Mucosa of stomach (tissue), 1 donor: ENCODE results near the gene TCF3.
A peak's percentile ranks its signal among the peaks of the same experiment; 100 is the strongest.
"Not testable (repeated sequence)": the region's sequence is repeated elsewhere in the genome, so short reads cannot be mapped to it uniquely, and the experiment has no call there.

ENCODE experiments used
- H3K27me3 ChIP-seq: one replicate; pipeline ENCODE4 v1.7.0; 2013; ENCODE audit warnings: mild to moderate bottlenecking, low read length; ENCODE audit not compliant: control insufficient read depth, insufficient read depth
- H3K36me3 ChIP-seq: one replicate; pipeline ENCODE4 v1.7.0; 2013; ENCODE audit warnings: low read length; ENCODE audit not compliant: control insufficient read depth, insufficient read depth
- H3K4me1 ChIP-seq: one replicate; pipeline ENCODE4 v1.7.0; 2013; ENCODE audit warnings: mild to moderate bottlenecking, low read length; ENCODE audit not compliant: control insufficient read depth, insufficient read depth
- H3K4me3 ChIP-seq: one replicate; pipeline ENCODE4 v1.7.0; 2013; ENCODE audit warnings: low read length
- H3K9ac ChIP-seq: one replicate; pipeline ENCODE4 v1.7.0; 2013; ENCODE audit warnings: mild to moderate bottlenecking, low read length, moderate library complexity
- H3K9me3 ChIP-seq: one replicate; pipeline ENCODE4 v1.7.0; 2013; ENCODE audit warnings: mild to moderate bottlenecking, low read length, moderate library complexity; ENCODE audit not compliant: control insufficient read depth
- donor health status: Pancreatic carcinoma.

Gene TCF3

GRCh38 chr19:1668486-1669270 lies 16.3 kb upstream of the TCF3 start:
- H3K4me3 ChIP-seq = no peak overlapping the region
- peaks cover 43% of the 10 kb centered on the region for H3K27me3 ChIP-seq
- no peaks in the 10 kb centered on the region for H3K36me3 ChIP-seq
- H3K4me1 ChIP-seq = peaks cover 18% of the 10 kb centered on the region
- no peak overlapping the region for H3K9ac ChIP-seq
- no peaks in the 10 kb centered on the region for H3K9me3 ChIP-seq

DNA sequence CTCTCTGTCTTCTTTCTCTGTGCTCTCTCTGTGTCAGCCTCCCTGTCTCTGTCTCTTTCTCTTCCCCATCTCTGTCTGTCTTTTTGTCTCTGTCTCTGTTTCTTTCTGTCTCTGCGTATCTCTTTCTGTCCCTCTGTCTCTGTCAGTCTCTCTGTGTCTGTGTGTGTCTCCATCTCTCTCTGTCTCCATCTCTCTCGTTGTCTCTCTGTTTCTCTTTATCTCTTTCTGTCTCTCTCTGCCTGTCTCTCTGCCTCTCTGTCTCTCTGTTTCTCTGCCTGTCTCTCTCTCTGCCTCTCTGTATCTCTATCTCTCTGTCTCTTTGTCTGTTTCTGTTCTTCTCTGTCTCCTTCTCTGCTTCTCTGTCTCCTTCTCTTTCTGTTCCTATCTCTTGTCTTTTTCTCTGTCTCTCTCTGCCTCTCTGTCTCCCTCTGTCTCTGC lies 15.7 kb upstream of the TCF3 start:
- H3K9ac ChIP-seq = no peak overlapping the region
- no peaks in the 10 kb centered on the region for H3K36me3 ChIP-seq
- peaks cover 41% of the 10 kb centered on the region for H3K27me3 ChIP-seq
- H3K4me3 ChIP-seq = no peak overlapping the region
- peaks cover 18% of the 10 kb centered on the region for H3K4me1 ChIP-seq
- H3K9me3 ChIP-seq = no peaks in the 10 kb centered on the region

DNA sequence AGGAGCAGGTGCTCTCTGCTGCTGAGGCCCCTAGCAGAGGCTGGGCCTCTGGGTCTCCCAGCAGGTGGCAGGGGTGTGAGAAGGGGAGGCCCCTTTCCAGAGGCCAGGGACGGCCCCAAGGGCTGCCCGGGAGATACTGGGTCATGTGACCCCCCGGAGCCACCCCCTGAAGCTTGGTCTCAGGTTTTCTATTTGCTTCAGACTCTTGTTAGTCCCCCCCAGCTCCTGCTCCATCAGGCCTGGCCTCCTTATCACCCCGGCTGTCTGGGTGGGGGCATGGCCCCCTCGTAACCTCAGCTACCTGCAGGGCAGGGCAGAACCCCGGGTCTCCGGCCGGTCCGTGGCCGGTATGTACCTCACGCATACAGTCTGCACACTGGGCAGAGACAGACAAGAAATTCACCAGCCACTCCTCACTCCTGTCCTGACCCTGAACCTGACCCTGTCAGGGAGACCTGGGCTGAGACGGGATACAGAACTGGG lies 13.2 kb upstream of the TCF3 start:
- H3K4me1 ChIP-seq = peaks cover 10% of the 10 kb centered on the region
- H3K9me3 ChIP-seq = no peaks in the 10 kb centered on the region
- peaks cover 28% of the 10 kb centered on the region for H3K27me3 ChIP-seq
- H3K9ac ChIP-seq = no peak overlapping the region
- no peak overlapping the region for H3K4me3 ChIP-seq
- H3K36me3 ChIP-seq = no peaks in the 10 kb centered on the region

DNA sequence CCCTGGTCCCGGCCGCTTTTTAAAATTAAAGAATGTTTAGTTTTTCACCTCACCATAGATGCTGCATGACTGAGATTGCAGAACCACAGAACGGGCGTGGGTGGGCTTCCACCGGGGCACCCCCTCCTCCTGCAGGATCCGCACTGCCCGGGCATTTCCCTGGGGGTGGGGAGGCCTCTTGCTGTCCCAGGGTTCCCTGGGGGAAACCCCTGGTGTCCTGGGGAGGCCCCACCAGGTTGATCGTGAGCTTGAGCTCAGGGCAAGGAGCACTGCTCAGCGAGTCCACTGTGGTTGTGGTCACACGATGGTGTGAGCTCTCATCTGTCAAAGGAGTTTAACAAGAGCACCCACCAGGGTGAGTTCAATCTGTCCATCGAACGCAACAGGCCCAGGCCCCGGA lies 11.4 kb upstream of the TCF3 start:
- Histone ChIP-seq H3K4me3 (no peak overlapping the region), H3K36me3 (no peaks in the 10 kb centered on the region), H3K9me3 (no peaks in the 10 kb centered on the region), H3K4me1 (peaks cover 9% of the 10 kb centered on the region), H3K9ac (no peak overlapping the region), H3K27me3 (peaks cover 19% of the 10 kb centered on the region)

- not testable (repeated sequence) for H3K36me3 ChIP-seq, H3K4me3 ChIP-seq, H3K9me3 ChIP-seq, H3K4me1 ChIP-seq, H3K9ac ChIP-seq
- H3K27me3 ChIP-seq = peaks cover 13% of the 10 kb centered on the region
Observed at GRCh38 chr19:1663227-1663626, 10.8 kb upstream of the TCF3 start.

GRCh38 chr19:1661995-1662394 lies 9.6 kb upstream of the TCF3 start:
- Histone ChIP-seq H3K4me3 (no peak overlapping the region), H3K9me3 (no peaks in the 10 kb centered on the region), H3K9ac (no peak overlapping the region), H3K4me1 (peaks cover 21% of the 10 kb centered on the region), H3K27me3 (peaks cover 5% of the 10 kb centered on the region), H3K36me3 (no peaks in the 10 kb centered on the region)

- no peak overlapping the region for H3K4me3 ChIP-seq
- H3K9me3 ChIP-seq = no peaks in the 10 kb centered on the region
- peaks cover 40% of the 10 kb centered on the region for H3K4me1 ChIP-seq
- H3K36me3 ChIP-seq = no peaks in the 10 kb centered on the region
- no peaks in the 10 kb centered on the region for H3K27me3 ChIP-seq
- H3K9ac ChIP-seq = no peak overlapping the region
Observed at GRCh38 chr19:1659084-1659427, 6.6 kb upstream of the TCF3 start.

DNA sequence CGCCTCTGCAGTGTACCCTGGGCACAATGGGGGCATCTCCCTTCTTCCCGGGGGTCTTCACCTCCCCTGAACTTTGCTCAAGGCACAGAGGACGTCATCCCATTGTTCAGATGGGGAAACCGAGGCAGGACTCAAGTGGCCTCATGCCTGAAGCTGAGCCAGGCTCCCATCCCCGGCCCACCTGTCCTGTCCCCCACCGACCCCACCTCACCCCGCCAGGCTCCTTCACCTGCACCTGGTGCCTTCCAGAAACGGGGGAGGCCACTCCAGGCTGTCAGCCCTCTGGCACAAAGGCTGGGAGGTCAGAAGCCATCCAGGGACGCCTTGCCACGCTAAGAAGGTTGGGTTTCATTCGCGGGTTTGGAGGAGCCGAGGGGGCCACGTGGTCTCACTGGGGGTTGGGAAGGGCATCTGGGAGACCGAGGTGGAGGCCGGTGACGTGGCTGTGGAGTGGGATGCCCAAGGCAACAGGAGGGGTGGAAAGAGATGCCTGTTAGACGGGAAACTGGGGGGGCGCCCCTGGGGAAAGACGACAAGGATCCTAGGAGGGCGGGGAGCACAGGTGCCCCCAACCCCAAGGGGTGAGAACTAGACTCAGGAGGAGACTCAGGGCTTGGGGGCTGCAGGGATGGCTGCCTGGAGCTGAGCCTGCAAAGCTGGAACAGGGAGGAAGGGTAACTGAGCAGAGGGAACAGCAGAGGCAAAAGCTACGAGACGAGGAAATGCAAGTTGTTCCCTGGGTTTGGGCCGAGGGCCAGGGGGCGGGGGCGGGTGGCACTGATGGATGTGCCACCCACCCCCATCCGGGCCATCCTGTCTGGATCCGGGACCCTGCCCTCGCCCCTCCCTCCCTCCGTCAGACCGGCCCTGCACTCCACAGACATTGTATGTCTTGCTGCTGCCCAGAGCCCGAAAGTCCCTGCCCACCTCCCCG lies 6.0 kb upstream of the TCF3 start:
- H3K9ac ChIP-seq = peak overlapping the region; percentile 6
- peaks cover 40% of the 10 kb centered on the region for H3K4me1 ChIP-seq
- no peaks in the 10 kb centered on the region for H3K36me3 ChIP-seq
- H3K27me3 ChIP-seq = no peaks in the 10 kb centered on the region
- no peak overlapping the region for H3K4me3 ChIP-seq
- no peaks in the 10 kb centered on the region for H3K9me3 ChIP-seq

- H3K9me3 ChIP-seq = no peaks in the 10 kb centered on the region
- H3K9ac ChIP-seq = no peak overlapping the region
- no peaks in the 10 kb centered on the region for H3K27me3 ChIP-seq
- no peak overlapping the region for H3K4me3 ChIP-seq
- H3K36me3 ChIP-seq = no peaks in the 10 kb centered on the region
- H3K4me1 ChIP-seq = peaks cover 40% of the 10 kb centered on the region
Observed at GRCh38 chr19:1657746-1658145, 5.3 kb upstream of the TCF3 start.

DNA sequence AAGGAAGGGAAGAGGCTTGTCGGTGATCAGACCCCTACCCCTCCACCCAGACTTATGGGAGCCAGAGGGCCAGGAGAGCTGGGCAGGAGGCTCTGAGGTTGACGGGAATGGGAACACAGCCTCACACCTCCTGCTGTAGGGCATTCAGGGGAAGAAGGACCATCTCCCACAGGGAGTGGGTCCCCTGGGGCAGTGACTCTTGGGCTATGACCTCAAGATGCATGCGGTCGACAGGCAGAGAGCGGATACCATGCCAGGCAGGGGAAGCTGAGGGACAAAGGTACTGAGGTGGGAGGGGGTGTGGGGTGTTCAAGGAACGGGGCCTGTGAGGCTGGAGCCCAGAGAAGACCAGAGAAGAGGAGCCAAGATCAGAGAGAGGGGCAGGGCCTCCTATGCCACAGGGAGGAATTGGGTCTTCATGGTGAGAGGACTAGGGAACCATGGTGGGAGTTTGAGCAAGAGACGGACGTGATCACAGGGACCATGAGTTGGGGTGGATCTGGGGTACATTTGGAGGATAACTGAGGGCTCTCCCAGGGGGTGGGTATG lies 4.6 kb upstream of the TCF3 start:
- H3K4me3 ChIP-seq = no peak overlapping the region
- H3K36me3 ChIP-seq = no peaks in the 10 kb centered on the region
- no peaks in the 10 kb centered on the region for H3K27me3 ChIP-seq
- H3K9me3 ChIP-seq = no peaks in the 10 kb centered on the region
- no peak overlapping the region for H3K9ac ChIP-seq
- peaks cover 40% of the 10 kb centered on the region for H3K4me1 ChIP-seq

DNA sequence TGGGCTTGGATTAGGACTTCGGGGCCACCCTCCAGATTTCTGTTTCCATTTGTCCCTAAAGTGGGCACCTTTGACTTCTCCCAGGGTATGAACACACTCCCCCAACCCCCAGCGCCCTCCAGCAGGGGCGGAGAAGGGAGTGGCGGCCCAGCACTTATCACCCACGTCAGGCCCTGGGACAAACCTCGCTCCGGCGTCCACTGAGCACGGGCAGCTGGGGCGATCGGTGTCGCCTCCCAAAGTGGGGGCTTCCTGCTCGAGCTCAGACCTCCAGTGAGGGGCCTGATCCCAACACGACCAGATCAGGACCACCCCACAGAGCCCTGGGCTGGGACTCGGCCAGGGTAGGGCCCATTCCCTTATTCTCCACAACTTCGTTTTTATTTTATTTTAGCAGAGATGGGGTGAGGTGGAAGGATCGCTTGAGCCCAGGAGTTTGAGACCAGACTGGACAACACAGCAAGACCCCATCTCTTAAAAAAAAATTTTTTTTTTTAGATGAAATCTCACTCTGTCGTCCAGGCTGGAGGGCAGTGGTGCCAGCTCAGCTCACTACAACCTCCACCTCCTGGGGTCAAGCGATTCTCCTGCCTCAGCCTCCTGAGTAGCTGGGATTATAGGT lies 3.7 kb upstream of the TCF3 start:
- H3K36me3 ChIP-seq = no peaks in the 10 kb centered on the region
- H3K27me3 ChIP-seq = no peaks in the 10 kb centered on the region
- peak overlapping the region; percentile 61 for H3K9ac ChIP-seq
- H3K9me3 ChIP-seq = no peaks in the 10 kb centered on the region
- peaks cover 45% of the 10 kb centered on the region for H3K4me1 ChIP-seq
- H3K4me3 ChIP-seq = no peak overlapping the region
